GM20000 (cell line): ENCODE data around the gene PRDM8.

Experiments
- DNase-seq: peaks from one replicate; pipeline ENCODE4 v3.0.0; 2012; ENCODE audit warnings: low spot score
- CTCF ChIP-seq: IDR thresholded peaks from 2 replicates; pipeline ENCODE4 v1.5.1; 2012; ENCODE audit warnings: mild to moderate bottlenecking, control low read depth; ENCODE audit errors: extremely low read depth, missing control alignments

The PRDM8 gene

GRCh38 chr4:80229590-80229989, 32.3 kb downstream of the PRDM8 start:
- DNase-seq, result peak; percentile 12
- no peak for TF ChIP-seq CTCF

GRCh38 chr4:80231180-80231579, 33.9 kb downstream of the PRDM8 start:
- no peak for DNase-seq
- no peak for TF ChIP-seq CTCF

- no peak for TF ChIP-seq CTCF
- DNase-seq, result no peak
Measured at GRCh38 chr4:80232707-80233370, 35.5 kb downstream of the PRDM8 start.

- no peak for DNase-seq
- TF ChIP-seq CTCF, result no peak
Measured at GRCh38 chr4:80233390-80233789, 36.1 kb downstream of the PRDM8 start.

- no peak for TF ChIP-seq CTCF
- DNase-seq, result no peak
Measured at GRCh38 chr4:80235451-80235850, 38.1 kb downstream of the PRDM8 start.

- no peak for TF ChIP-seq CTCF
- DNase-seq, result no peak
Measured at GRCh38 chr4:80237992-80238391, 40.7 kb downstream of the PRDM8 start.

GRCh38 chr4:80239480-80240150, 42.3 kb downstream of the PRDM8 start:
- no peak for DNase-seq
- TF ChIP-seq CTCF, result no peak
